NCI-H524 treated with DMSO at 0.1 percent for 48 hours (cell line): ENCODE measurements around the gene COA8.
"Not testable (repeated sequence)": the region's sequence is repeated elsewhere in the genome, so short reads cannot be mapped to it uniquely, and the experiment has no call there.

Experiments used
- DNase-seq: peaks from one replicate; lab custom pipeline; 2025; lab: John Stamatoyannopoulos, UW

Gene COA8

DNA sequence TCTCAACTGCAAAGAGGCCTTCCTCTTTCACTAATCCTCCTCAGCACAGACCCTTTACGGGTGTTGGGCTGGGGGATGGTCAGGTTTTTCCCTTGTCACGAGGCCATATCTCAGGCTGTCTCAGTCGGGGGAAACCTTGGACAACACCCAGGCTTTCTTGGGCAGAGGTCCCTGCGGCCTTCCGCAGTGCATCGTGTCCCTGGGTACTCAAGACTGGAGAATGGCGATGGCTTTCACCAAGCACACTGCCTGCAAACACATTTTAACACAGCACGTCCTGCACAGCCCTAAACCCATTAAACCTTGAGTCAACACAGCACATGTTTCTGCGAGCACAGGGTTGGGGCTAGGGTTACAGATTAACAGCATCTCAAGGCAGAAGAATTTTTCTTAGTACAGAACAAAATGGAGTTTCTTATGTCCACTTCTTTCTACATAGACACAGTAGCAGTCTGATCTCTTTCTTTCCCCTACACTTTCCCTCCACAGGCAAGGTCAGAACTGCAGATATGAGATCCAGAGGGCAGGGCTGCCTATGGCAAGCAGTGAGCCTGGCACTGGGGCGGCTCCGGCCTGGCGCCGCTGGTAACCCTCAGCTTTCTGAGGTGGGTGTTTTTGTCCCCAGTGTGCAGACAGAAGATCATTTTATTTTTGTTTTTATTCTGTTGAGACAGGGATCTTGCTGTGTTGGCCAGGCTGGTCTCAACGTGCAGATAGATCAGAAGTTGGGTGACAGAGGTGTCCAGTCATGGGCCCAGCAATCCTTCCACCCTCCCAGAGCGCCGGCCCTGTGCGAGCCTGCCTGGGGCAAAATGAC lies 37.1 kb upstream of the COA8 start:
- not testable (repeated sequence) for DNase-seq

DNA sequence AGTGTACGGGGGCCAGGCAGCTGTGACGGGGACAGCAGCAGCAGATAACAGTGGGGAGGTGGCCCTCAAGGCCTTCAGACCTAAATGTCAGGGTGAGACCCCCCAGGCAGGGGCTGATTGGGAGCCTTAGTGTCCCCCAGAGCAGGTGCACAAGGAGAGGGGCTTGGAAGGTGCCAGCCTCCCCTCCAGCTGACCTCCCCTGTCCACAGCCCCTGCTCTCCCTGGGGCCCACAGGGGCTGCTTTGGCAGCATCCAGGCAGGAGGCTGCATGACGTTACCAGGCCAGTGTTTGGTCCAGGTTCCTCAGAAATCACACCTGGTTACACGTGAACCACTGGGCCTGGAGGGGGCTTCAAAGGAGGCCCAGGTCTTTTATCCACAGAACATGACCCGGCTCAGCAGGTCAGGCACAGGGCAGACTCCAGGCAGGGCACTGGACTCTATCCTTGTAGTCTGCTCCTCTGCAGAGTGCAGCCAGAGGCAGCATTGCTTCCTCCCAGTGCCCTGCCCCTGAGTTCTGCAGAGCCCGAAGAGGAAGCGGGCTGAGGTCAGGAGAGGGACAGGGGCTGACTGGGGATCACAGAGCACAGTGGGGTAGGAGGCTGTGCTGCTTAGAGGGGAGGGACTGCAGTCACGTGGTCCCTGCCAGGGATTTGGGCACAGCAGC lies 36.4 kb upstream of the COA8 start:
- DNase-seq: no peak

DNA sequence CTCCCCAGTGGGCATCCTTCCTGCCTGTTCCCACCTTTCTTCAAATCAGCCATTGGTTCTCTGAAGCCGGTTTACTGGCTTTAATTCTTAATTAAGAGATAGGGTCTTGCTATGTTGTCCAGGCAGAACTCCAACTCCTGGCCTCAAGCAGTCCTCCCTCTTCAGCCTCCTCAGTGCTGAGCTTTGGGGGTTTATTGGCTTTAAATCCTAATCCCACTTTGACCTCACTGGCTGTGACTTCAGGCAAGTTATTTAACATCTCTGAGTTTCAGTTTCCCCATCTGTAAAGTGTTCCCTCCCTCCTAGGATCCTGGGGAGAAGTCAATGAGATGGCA lies 35.9 kb upstream of the COA8 start:
- no peak for DNase-seq

DNA sequence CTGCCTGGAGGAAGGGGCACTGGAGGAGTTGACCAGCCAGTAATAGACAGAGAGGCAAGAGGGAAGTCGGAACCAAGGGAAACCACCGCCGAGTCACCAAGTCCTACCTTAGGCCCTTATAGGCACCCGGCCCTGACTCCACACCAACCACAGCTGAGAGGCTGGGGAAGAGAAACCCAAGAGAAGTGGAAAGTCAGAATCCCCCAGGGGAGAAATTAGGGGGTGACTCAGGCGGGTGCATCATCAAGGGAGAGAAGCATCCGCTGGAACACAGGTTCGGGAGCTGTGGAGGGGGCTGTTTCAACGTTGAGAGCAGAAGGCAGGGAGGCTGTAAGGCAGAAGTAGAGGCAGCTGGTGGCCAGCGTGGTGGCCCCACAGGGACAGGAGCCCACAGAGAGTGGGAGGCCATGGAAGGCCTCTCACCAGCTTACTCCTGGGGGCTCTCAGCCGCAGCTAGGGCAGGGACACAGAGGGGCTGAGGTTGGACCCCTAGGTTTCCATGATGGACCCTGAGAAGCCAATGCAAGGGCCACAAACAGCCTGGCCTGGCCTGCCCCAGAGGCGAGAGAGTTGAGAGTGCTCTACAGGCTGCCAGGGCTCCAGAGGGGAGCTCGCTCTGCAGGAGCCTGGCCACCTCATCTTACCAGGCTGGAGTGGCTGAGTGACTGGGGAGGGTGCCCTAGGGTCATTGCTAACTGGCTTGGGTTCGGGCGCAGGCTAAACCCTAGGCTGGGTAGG lies 35.2 kb upstream of the COA8 start:
- no peak for DNase-seq

DNA sequence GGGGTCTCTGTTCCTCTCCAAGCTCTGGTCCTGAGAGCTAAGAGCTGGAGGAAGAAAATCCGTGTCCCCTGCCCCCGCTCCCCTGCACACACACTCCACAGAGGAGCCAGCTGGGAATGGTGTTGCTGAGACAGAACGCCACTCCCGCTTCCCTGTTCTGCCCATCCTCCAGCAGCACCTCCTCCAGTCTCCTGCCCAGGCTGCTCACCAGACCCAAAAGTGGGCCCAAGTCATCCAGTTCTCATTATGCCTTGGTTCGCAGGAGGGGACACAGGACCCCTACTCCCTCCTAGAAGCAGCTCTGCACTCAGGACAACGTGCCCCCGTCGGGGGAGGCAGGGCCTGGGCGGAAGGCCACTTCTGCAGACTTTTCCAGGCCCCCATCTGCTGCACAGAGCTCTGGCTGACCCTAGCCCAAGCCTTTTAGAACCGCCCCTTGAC lies 34.6 kb upstream of the COA8 start:
- no peak for DNase-seq

DNA sequence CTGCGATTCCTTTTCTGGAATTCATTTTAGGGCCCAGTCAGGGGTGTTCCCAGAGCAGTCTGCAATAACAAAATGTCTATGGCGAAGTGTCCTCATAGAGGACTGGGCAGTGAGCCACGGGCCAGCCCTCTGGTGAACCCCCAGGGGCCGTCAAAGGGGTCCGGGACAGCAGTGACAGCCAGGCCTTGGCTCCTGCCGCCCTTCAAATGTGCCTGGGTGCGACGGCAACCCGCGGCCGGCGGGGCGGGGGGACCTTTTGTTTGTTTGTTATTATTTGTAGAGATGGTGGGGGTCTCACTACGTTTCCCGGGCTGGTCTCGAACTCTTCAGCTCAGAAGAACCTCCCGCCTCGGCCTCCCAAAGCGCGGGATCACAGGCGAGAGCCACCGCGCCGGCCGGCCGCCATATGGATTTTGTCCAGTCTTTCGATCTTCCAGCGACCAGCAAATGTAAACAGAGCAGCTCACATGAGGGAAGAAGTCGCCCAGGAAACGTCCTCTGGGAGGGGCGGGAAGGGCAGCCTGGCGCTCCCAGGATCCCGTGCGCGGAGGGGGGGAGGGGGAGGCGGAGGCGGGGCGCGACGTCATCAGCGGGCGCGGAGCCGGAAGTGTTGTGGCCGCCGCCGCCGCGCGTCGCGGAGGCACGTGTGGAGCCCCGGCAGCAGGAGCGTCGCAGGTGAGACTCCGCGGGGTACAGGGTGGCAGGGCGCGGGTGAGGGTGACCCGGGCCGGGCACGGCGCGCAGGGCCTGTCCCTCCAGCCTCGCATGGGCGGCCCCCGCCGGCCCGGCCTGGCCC lies 34.0 kb upstream of the COA8 start, which contains the start of gene TRMT61A:
TSS of gene TRMT61A (plus strand) at position 610 of the 796 bp plus-strand sequence. CDS start 783 bp downstream, outside the sequence.
- peak; percentile 72 for DNase-seq

DNA sequence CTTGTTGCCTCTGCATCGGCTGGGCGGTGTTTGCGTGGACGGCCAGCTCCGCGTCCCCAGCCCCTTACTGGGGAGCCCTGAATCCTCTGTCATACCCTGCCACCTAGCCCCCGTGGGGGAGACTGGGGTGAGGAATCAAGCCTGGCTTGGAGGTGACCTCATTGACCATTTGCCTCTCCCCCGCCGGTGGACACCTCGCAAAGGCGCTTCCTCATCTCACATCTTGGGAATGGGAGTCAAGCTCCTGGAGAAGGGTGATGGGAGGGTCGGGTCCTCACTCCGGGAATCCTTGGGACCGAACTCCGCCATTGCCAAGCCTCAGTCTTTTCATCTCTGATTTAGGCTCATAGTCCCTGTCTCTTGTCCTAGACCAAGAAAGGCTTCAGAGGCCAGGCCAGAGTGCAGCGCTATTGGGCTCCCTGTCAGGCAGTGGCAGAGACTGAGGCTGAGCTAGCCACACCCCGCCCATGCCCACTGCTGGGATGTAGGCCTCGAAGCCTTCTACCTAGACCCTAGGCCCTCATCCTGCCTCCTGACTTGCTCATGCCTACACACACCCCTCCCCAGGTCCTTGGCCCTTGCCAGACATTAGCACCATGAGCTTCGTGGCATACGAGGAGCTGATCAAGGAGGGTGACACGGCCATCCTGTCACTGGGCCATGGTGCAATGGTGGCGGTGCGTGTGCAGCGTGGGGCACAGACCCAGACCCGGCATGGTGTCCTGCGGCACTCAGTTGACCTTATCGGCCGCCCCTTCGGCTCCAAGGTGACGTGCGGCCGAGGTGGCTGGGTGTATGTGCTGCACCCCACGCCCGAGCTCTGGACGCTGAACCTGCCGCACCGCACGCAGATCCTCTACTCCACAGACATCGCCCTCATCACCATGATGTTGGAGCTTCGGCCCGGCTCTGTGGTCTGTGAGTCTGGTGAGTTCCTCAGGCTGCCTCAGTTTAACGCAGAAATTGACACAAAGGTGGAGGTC lies 33.1 kb upstream of the COA8 start:
- no peak for DNase-seq

DNA sequence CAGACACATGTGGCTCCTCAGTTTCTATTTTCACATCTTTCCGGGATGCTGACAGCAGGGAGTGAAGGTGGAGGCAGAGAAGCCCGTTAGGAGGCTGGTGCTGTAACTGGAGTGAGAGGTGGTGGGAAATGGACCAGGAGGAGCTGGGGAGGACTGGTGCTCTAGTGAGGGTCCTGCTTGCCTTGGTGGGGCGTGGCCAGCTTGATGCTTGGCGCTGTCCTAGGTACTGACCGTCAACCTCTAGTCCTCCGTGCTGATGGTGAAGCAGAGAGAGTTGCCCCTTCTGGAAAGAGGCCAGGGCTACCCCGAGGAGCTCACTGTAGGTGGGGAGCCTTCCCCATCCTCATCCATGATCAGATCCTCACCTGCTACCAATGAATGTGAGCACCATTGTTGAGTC lies 32.4 kb upstream of the COA8 start:
- DNase-seq: no peak

DNA sequence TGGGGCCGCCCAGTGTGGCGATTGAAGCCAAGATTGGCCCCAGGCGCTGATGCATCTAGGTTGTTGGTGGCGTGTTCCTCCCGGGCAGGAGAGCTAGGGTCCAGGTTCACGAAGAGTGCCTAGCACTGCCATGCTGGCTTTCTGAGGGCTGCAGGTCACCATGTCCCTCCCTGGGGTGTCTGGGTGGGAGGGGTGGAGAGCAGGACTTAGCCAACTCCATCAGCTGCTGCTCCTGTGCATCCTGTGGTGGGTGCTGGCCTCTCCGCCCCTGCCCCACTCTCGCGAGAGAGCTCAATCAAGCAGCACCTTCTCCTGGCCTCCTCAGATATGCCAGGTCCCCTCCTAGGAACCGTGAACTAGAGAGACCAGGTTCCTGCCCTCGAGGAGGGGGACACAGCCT lies 31.9 kb upstream of the COA8 start:
- no peak for DNase-seq

DNA sequence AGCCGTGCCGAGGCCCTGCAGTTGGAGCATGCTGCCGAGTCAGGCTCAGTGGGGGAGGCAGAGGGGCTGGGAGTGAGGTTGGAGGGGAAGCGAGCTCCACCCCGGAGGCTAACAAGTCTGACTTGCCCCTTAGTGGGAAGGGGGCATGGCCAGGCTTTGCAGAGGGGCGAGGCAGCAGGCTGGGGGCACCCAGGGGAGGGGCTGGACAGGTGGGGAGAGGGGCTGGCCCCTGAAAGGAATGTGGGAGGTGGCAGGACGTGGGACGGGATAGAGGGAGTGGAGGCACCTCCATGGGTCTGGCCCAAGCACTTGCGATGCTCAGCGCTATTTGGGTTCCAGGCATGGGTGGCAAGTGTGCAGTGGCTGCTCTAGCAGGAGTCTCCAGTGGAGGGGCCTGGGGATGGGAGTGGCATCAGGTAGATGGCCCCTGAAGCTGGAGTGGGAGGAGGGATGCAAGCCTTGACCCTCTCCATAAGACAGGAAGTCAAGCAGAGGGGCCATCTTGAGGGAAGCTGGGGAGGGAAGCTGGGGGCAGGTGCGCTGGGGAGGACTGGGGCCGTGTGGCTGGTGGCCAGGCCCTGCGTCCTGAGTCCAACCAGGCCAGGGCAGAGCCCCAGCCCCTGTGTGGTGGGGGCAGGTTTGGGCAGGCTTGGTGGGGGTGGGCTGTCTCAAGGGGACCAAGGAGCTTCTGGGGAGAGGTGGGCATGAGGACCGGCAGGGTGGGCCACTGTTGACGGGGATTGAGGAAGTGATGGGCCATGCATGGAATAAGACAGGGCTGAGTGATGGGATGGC lies 31.1 kb upstream of the COA8 start:
- no peak for DNase-seq

DNA sequence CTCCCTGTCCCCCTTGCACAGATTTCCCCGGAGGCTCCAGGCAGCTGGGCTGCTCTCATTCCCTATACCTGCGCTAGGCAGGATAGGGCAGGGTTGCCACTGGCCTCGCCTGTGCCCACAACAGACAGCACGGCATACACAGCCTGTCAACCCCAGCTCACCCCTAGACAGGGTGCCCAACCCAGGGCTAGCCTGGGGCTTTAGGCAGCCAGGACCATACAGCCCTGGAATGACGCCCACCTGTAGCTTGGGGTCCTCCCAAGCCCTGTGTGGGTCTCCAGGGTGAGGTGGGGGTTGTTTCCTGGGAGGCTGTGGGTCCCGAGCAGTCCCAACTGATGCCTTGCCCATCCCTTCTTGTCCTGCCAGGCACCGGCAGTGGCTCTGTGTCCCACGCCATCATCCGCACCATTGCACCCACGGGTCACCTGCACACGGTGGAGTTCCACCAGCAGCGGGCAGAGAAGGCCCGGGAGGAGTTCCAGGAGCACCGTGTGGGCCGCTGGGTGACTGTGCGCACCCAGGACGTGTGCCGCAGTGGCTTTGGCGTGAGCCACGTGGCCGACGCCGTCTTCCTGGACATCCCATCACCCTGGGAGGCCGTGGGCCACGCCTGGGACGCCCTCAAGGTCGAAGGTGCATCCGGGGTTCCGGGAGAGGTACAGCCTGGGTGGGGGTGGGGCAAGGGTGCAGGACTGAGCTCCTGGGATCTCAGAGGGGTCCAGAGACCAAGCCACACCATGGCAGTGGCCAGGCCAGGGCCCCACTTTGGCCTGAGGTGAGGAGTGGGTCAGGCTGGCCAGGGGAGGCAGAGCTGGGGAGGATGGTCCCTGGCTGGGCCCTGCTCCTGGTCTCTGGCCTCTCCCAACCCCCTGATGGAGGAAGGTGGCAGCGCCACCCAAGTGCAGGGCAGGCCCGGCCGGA lies 30.3 kb upstream of the COA8 start:
- DNase-seq: no peak

DNA sequence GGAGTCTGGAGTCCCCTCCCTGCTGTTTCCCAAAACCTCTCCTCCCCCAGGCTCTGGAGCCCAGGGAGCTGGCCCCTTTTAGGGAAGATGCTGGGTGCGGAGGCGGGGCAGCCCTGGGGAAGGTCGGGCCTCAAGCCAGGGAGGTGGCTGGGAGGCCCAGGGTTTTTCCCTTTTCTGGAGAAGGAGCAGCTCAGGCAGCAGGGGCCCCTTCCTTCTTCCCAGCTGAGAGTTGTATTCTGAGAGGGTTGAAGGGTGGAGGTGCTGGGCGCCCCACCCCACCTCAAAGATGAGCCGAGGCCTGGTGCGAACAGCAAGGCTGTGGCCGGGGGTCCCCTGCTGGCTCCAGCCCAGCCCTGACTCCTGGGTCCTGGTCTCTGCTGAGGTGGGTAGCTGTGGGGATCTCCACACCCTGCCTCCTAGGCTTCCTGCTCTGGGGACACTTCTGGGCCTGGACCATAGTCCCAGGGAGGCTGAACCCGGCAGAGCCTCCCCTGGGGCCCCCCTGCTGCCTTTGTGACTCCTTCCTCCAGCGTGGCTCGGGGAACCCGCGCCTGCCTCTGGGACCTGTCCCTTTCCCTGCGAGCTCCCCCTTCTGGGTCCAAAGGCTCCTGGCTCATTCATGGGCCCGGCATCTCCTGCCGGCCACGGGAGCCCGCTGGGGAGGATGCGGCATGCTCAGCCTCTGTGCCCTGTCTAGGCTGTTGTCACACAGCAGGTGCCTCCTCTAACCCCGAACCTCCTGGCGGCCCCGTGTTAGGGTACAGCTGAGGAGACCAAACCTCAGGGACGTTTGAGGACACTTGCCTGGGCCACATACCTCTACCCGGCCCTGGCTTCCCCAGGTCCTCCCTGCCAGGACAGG lies 29.4 kb upstream of the COA8 start:
- no peak for DNase-seq

DNA sequence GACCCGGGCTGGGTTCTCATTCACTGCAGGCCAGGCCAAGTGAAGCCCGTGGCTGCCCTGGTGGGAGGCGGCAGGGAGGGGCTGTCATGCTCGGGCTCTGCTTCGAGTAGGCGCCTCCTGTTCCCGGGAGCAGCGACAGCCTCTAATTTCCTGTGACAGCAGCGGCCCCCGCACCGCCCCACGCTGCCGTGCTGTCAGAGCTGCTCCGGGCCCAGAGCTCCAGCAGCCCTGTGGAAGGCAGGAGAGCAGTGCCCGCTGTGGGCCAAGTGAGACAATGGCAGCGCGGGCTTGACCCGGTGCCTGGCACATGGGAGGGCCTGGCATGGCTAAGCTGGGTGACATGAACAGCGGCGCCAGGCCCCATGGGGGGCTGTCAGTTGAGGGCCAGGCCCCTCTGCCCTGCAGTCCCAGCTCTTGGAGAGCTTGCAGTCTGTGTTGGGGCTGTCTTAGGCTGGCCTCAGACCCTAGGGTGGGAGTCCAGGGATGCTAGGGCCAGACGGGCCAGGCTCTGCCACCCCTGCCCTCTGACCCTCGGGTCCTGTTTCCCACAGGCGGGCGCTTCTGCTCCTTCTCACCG lies 28.7 kb upstream of the COA8 start:
- no peak for DNase-seq

DNA sequence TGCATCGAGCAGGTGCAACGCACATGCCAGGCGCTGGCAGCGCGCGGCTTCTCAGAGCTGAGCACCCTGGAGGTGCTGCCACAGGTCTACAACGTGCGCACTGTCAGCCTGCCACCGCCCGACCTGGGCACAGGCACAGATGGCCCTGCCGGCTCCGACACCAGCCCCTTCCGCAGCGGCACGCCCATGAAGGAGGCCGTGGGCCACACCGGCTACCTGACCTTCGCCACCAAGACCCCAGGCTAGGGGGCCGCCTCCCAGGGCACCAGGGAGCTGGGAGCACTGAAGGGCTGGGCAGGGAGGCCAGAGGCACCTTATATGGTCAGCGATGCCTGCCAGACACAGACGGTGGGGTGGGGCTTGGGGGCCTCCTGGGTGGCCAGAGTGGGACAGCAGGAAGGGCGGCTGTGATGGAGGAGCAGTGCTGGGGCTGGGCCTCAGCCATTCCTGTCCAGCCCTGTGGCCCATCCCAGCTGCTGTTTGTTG lies 28.1 kb upstream of the COA8 start:
- DNase-seq: no peak

DNA sequence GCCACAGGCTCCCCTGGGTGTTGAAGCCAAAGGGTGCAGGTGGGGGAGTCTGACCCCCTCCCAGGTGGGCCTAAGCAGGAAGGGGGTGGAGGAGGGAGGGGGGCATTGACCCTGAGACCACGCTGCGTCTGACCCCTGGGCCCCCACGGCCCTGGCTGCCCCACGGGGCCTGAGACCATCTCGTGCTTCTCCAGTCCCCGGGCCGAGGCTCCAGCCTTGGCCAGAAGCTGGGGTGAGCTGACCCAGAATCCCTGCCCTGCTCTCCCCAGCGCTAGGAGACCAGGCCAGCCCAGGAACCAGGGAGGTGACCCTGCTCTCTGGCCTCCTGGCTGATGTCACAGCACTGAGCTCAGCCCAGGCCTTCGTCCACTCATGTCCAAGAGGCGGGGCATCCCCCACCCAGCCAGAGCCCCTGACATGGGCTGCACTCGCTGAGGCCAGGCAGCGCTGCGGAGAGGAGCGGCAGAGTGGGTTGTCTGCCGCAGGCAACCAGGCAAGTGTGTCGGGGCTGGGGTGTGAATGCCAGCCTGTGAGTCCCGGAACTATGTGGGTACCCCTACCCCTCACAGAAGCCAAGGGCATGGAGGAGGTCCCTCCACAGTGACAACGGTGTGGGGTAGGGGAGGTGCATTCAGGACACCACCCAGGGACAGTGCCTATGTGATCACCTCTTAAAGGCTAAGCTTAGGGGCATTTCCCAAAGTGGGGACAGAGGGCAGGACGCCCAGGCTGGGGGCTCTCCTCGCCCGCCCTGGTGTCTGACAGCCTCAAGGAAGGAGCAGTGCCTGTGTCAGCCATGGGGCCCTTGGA lies 27.5 kb upstream of the COA8 start:
- no peak for DNase-seq

DNA sequence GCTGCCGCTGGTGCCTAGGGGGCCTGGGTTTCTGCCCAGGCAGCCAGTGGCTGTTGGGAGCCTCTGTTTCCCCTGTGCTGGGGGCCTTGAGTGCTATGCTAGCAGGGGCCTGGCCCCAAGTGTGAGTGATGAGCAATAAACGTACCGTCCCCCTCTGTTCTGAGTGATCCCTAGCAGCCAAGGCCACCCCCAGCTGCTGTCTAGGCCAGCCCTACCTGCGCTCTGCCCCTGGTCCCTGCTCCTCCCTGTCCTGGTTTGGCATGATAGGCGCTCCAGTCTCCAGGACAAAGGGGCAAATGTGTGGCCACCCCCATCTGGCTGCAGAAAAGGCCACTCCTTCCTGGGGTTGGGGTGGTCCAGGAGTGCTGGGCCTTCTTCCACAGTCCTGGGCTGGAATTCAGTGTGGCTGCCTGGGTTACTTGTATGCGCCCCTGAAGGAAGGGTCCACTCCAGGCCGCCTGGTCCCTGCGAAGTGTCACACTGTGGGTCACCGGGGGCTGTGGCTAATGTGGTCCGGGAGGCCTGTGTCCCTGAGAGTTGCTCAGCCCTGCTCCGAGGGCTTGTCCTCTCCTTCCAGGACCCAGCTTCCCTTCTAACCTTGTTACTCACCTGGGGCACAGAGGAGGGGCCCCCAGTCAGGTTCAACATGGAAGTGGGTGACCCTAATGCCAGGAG lies 26.7 kb upstream of the COA8 start:
- no peak for DNase-seq
